Activated T-helper 1 cell treated with anti-CD3 and anti-CD28 coated beads, Interleukin-2, amount 50 U/mL, for 16 hours (primary cell): ENCODE data around the gene CUEDC1.

Experiments
- DNase-seq, 2 donors: peaks; one replicate each; pipeline ENCODE4 v3.0.0-alpha.2; 2020; ENCODE audit warnings: low read depth in 1 of 2, low spot score in 1 of 2

The CUEDC1 gene

GRCh38 chr17:57955183-57955931 lies at the start of gene CUEDC1:
TSS of gene CUEDC1 (minus strand) at chr17:57955412. CDS start at chr17:57885564, 69,848 bp downstream.
- peak; percentile 27 to 47 for DNase-seq

GRCh38 chr17:58004060-58004459 lies 48.8 kb upstream of the CUEDC1 start:
- no peak for DNase-seq

GRCh38 chr17:58002973-58003372 lies 47.8 kb upstream of the CUEDC1 start:
- no peak for DNase-seq

- no peak for DNase-seq
Measured at GRCh38 chr17:58002154-58002948, 47.1 kb upstream of the CUEDC1 start.

GRCh38 chr17:58001461-58002124 lies 46.4 kb upstream of the CUEDC1 start:
- no peak for DNase-seq

- DNase-seq: no peak
Measured at GRCh38 chr17:57999496-58000017, 44.3 kb upstream of the CUEDC1 start.

GRCh38 chr17:57999010-57999495 lies 43.8 kb upstream of the CUEDC1 start:
- DNase-seq: no peak

GRCh38 chr17:57997085-57997809 lies 42.0 kb upstream of the CUEDC1 start:
- DNase-seq: no peak

GRCh38 chr17:57995076-57995956 lies 40.1 kb upstream of the CUEDC1 start:
- DNase-seq: peak in 1 of 2 donors; percentile 19

- DNase-seq: no peak
Measured at GRCh38 chr17:57994436-57994835, 39.2 kb upstream of the CUEDC1 start.

- no peak for DNase-seq
Measured at GRCh38 chr17:57993471-57994365, 38.5 kb upstream of the CUEDC1 start.

GRCh38 chr17:57991537-57991936 lies 36.3 kb upstream of the CUEDC1 start:
- no peak for DNase-seq

GRCh38 chr17:57990037-57990436 lies 34.8 kb upstream of the CUEDC1 start:
- no peak for DNase-seq

- no peak for DNase-seq
Measured at GRCh38 chr17:57988301-57989250, 33.4 kb upstream of the CUEDC1 start.

- peak; percentile 69 to 71 for DNase-seq
Measured at GRCh38 chr17:57987581-57988300, 32.5 kb upstream of the CUEDC1 start, which contains the start of gene VEZF1. TSS of gene VEZF1 (minus strand) at chr17:57988254. CDS start at chr17:57988111, 143 bp downstream.

GRCh38 chr17:57986841-57987580 lies 31.8 kb upstream of the CUEDC1 start:
- no peak for DNase-seq
